Measurements from ENCODE around the gene MICA.
A peak's percentile ranks its signal among the peaks of the same experiment; 100 is the strongest.
"Not testable (repeated sequence)": the region's sequence is repeated elsewhere in the genome, so short reads cannot be mapped to it uniquely, and the experiment has no call there.

The MICA gene

DNA sequence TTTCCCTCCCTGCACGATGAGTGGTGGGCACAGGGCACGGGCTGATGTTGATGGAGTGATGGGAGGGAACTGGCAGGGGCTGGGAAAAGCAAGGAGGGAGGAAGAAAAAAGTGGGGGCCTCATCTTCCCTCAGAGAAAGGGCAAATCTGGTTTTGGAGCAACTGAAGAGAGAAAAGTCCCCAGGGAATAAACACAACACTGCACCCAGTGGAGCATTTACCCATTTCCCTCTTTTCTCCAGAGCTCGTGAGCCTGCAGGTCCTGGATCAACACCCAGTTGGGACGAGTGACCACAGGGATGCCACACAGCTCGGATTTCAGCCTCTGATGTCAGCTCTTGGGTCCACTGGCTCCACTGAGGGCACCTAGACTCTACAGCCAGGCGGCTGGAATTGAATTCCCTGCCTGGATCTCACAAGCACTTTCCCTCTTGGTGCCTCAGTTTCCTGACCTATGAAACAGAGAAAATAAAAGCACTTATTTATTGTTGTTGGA is 11.4 kb downstream of the MICA start:
- no peak for DNase-seq

DNA sequence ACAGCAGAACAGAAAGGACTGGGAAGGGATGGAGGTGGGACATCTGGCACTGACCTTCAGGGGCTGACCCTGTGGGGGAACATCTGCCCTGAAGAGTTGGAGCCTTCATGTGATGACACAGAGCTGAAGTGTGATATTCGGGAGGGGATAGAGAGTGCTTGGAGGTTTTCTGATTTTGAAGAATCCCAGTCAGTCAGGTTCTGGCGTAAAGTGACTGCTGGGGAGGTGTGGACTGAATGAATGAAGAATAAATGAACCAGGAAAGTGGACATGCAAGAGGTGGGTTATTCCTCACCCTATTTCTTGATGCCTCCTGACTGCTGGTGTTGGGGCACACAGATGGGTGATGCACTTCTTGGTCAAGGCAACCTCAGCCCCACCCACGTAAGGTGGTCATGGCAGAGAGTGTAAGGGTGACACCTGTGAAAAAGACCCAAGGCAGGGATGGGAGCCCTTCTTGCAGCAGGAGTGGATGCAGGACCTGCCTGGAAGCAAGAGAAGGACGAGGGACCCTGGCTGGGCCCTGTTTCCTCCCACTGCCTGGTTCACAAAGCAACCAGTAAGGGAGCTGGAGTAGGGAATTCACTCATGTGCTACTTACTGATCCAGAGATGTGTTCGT is 13.1 kb downstream of the MICA start:
- no peak for DNase-seq

DNA sequence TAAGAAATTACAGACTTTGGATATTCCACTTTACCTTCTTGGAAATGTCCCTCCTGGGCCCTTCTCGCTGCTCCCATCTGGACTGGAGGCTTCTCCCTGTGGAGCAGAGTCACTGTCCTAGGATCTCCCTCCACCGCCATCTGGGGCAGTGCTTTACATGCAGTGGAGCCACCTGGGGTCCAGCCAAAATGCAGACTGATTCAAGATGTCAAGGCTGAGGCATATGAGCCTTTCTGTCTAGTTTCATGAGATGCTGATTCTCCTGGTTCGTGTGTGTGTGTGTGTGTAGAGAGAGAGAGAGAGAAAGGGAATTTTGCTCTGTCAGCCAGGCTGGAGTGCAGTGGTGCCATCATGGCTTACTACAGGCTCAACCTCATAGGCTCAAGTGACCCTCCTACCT is 14.9 kb downstream of the MICA start:
- no peak for DNase-seq

DNA sequence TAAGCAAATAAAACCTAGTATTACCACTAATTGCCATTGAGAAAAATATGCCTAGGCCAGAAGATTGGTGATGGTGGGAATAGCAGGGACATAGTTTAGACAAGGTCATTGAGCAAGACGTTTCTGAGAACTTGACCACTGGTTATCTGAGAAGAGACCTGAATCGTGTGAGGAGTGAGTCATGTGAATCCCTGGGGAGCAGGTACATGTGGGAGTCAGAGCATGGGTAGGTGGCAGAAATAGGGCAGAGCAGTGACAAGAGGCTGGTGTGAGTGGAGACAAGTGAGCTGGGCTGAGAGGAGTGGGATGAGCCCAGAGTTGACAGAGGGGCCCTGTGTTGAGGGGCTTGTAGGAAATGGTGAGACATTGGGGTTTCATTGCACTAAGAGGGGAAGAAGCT is 16.4 kb downstream of the MICA start:
- no peak for DNase-seq

DNA sequence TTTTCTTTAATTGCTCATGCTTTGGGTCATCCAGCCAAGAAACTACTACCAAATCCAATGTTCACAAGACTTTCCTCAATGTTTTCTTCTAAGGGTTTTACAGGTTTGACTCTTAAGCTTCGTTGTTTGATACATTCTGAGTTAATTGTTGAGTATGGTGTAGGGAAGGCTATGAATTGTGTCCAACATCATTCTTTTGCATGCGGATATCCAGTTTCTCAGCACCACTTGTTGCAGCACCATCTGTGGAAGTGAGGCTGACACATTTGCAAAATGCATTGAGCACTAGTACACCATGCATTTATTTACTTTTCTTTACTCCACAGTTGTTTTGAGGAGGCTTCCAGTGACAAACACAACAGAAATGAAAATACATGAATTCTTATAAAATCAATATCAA is 17.2 kb downstream of the MICA start:
- DNase-seq = no peak

DNA sequence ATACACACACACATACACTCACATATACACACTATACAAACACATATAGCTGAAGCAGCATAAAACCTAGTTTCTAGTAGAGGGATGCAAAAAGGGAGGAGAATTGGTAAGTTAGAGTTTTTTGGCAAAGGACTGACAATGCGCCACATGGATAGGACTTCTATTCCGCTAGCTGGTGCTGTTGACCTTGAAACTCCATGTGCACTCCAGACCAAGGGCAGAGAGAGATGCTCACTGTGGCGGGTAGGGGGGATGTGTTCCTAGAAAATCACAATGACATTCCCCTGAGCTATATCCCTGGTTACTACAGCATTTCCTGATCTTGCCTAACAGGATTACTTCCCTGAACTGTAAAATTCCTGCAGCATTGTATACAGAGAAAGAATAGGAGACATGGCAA is 19.2 kb downstream of the MICA start:
- DNase-seq = no peak

DNA sequence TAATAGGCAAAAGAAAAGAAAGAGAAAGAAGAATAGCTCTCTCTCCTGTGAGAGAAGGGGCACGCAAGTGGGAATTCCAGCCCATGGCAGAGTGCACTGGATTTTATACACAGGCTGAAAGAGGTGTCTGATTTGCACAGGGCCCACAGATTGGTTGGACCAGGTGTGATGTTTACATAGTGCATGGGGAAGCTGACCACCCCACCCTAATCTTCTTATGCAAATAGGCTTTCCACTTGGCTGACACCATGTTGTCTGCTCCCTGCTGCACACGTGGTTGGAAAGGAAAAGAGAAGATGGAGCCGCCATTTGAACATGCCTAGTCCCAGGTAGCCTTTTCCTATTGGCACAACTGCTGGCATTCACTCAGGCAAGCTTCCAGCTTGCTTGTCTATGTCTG is 20.2 kb downstream of the MICA start:
- no peak for DNase-seq

DNA sequence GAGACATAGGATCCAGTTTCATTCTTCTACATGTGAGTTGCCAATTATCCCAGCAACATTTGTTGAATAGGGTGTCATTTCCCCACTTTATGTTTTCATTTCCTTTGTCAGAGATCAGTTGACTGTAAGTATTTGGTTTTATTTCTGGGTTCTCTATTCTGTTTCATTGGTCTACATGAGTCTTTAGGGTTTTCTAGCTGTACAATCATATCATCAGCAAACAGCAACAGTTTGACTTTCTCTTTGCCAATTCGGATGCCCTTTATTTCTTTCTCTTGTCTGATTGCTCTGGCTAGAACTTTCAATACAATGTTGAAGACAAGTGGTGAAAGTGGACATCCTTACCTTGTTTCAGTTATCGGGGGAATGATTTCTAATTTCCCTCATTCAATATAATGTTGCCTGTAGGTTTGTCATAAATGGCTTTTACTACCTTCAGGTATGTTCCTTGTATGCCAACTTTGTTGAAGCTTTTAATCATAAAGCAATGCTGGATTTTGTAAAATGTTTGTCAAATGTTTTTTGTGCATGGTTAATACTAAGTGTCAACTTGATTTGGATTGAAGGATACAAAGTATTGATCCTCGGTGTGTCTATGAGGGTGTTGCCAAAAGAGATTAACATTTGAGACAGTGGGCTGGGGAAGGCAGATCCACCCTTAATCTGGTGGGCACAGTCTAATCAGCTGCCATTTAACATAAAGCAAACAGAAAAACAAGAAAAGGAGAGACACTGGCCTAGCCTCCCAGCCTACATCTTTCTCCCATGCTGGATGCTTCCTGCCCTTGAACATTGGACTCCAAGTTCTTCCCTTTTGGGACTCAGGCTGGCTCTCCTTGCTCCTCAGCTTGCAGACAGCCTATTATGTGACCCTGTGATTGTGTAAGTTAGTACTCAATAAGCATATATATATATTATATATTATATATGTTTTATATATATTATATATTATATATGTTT is 23.3 kb downstream of the MICA start:
- DNase-seq = no peak

DNA sequence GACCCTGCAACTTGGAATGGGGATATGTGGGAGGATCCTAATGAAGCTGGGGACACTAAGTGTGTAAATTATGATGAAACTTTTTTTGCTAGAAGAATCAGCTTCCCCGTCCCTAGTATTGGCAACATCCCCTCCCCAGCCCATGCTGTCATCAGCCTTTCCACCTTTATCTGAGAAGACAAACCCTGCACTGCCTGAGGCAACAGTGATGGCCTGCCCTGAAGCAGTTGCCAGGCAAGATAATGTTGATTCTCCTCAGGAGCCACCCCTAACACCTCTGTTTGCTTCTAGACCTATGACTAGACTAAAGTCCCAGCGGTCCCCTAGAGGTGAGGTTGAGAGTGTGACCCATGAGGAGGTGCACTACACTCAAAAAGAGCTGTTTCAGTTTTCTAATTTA is 27.1 kb downstream of the MICA start:
- peak; percentile 7 for DNase-seq

DNA sequence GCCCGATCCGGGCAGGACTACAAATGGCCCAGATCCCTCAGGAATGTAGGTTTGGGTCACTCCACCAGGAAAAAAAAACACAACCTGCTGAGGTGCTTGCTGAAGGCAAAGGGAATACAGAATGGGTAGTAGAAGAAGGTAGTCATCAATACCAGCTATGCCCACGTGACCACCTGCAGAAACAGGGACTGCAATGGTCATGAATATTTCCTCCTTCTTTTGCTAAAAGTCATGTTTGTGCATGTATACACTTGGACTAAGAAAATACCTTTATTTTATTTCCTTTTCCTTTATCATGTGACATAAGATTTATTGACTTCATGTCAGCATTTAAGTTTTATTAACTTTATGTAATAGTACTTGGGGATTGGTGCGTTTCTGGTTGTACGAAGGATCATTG is 31.7 kb downstream of the MICA start:
- not testable (repeated sequence) for DNase-seq

DNA sequence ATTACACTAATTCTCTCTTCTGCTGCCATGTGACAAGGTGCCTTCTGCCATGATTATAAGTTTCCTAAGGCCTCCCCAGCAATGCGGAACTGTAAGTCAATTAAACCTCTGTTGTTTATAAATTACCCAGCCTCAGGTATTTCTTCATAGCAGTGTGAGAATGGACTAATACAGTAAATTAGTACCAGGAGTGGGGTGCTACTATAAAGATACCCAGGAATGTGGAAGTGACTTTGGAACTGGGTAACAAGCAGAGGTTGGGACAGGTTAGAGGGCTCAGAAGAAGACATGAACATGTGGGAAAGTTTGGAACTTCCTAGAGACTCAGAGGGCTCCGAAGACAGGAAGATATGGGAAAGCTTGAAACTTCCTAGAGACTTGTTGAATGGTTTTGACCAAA is 34.8 kb downstream of the MICA start:
- no peak for DNase-seq

DNA sequence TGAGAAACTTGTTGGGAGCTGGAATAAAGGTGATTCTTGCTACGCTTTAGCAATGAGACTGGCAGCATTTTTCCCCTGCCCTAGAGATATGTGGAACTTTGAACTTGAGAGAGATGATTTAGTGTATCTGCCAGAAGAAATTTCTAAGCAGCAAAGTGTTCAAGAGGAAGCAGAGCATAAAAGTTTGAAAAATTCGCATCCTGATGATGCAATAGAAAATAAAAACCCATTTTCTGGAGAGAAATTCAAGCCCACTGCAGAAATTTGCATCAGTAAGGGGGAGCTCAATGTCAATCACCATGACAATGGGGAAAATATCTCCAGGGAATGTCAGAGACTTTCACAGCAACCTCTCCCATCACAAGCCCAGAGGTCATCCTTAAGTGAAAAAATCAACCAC is 35.3 kb downstream of the MICA start:
- DNase-seq = no peak

DNA sequence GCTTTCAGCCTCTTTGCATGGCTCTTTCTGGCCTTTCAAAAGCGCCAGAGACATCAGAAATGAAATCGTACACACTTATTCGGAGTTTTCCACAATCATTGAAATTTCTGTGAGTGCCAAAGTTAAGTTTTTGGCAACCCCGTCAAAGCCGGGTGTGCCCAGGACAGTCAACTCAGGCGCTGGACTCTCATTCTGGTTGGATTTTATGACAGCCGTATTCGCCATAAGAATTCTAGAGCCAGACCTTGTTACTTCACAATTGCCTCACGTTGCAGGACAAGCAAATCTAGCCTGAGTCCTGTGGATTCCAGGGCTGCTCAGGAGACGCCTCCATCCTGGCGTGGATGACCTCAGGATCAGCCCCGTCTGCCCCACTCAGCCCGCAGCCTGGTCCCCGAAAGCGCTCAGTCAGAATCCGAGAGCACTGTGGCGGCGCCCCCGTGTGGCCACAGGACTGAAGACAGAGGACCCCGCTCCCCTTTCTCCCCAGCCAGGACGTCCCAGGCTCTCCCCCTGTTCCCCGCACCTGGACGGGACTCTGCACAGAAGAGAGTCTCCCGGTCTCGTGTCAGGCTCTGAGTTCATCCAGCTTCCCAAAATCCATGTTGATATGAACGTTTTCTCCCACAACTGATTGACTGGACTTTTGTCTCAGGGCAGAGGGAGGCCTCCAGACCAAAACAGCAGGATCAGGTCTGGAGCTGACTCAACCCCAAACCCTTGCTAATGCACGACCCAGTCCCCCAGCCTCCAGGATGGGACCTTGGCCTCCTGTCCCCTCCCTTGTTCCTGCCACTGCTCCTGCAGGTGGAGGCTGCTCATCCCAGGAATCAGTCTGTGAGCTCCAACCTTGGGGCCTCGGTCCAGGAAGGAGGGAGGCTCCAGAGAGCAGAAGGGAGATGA is 38.2 kb downstream of the MICA start:
- DNase-seq = peak; percentile 88

DNA sequence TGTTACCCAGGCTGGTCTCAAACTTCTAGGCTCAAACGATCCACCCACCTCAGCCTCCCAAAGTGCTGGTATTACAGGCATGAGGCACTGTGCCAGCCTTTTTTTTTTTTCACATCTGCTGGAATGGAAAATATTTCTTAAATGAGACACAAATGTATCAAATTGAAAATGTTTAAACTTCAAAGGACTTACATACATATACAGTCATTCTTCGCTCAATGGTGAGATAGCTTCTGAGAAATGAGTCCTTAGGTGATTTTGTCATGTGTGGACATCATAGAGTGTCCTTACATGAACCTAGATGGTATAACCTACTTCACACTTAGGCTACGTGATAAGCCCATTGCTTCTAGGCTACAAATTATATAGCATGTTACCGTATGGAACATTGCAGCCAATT is 43.1 kb downstream of the MICA start:
- DNase-seq = no peak

DNA sequence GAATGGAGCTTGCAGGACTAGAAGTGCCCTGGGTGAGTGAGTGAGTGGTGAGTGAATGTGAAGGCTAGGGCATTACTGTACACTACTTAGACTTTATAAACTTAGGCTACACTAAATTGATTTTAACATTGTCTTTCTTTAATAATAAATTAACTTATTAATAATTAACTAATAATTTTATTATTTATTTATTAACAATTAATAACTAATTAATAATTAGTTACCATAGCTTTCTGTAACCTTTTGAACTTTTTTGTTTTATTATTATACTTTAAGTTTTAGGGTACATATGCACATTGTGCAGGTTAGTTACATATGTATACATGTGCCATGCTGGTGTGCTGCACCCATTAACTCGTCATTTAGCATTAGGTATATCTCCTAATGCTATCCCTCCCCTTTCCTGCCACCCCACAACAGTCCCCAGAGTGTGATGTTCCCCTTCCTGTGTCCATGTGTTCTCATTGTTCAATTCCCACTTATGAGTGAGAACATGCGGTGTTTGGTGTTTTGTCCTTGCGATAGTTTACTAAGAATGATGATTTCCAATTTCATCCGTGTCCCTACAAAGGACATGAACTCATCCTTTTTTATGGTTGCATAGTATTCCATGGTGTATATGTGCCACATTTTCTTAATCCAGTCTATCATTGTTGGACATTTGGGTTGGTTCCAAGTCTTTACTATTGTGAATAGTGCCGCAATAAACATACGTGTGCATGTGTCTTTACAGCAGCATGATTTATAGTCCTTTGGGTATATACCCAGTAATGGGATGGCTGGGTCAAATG is 43.8 kb downstream of the MICA start:
- DNase-seq = not testable (repeated sequence)

DNA sequence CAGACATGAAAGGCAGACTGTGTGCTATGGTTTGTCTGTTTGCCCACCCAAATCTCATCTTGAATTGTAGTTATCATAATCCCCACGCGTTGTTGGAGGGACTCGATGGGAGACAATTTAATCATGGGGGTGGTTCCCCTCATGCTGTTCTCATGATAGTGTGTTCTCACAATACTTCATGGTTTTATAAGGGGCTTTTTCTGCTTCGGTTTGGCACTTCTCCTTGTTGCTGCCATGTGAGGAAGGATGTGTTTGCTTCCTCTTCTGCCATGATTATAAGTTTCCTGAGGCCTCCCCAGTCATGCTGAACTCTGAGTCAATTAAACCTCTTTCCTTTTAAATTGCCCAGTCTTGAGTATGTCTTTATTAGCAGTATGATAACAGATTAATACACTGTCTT is 47.4 kb downstream of the MICA start:
- DNase-seq = peak; percentile 19

DNA sequence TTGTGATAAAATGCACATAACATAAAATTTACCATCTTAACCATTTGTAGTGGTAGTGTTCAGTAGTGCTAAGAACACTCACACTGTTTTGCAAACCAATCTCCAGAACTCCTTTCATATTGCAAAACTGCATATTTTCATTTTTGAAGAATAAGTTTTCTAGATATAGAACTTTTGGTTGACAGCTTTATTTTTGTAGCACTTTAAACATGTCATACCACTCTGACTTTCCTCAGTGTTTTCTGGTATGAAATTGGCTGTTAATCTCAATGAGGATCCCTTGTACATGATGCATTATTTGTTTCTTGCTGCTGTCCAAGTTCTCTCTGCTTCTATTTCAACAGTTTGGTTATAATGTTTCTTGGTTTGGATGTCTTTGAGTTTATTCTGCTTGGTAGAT is 49.5 kb downstream of the MICA start:
- no peak for DNase-seq

DNA sequence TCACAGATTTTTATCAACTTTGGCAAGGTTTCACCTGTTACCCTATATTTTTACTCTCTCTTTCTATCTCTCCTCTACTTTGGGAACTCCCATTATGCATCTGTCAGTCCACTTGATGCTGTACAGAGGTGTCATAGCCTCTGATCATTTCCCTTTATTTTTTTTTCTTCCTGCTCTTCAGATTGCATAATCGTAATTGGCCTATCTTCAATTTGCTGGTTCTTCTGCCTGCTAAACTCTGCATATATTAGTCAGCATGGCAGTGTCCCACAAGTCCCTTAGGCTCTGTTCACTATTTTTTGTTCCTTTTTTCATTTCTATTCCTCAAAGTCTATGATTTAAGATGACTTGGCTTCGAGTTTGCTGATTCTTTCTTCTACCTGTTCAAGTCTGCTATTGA is 49.9 kb downstream of the MICA start:
- DNase-seq = no peak

DNA sequence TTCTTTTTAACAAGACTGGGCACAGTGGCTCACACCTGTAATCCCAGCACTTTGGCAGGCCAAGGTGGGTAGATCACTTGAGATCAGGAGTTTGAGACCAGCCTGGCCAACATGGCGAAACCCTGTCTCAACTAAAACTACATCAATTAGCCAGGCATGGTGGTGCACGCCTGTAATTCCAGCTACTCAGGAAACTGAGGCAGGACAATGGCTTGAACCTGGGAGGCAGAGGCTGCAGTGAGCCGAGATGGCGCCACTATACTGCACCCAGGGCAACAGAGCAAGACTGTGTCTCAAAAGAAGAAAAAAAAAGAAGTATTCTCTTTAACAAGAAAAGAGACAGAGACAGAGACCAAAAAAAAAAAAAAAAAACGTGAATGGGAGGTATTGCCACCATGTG is 56.5 kb downstream of the MICA start:
- not testable (repeated sequence) for DNase-seq

DNA sequence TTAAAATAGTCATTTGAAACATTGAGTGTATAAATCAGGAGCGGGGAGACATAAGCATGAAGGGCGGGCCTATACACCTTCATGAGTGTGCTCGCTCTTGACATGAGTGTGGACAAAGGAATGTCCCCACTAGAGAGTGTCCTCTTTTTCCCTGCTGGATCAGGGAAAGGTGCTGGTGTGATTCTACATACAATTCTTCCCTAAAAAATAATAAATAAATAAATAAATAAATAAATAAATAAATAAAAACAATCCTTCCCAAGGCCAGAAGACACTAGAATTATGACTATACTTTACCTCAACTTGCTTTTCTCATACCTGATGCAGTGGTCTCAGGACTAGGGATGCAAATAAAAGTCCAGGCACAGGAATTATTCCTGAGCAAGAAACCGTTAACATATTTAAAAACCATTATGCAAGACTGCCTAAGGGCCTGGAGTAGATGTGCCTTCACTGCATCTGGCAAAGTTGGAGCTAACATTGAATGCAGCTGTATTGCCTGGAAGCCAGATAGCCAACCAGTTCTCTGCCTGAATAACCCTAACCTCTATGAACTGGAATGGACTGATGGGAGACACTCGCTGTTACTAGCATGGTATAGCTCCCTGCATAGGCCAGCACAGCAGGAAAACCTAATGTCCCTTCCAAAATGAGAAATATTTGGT is 57.1 kb downstream of the MICA start:
- no peak for DNase-seq

DNA sequence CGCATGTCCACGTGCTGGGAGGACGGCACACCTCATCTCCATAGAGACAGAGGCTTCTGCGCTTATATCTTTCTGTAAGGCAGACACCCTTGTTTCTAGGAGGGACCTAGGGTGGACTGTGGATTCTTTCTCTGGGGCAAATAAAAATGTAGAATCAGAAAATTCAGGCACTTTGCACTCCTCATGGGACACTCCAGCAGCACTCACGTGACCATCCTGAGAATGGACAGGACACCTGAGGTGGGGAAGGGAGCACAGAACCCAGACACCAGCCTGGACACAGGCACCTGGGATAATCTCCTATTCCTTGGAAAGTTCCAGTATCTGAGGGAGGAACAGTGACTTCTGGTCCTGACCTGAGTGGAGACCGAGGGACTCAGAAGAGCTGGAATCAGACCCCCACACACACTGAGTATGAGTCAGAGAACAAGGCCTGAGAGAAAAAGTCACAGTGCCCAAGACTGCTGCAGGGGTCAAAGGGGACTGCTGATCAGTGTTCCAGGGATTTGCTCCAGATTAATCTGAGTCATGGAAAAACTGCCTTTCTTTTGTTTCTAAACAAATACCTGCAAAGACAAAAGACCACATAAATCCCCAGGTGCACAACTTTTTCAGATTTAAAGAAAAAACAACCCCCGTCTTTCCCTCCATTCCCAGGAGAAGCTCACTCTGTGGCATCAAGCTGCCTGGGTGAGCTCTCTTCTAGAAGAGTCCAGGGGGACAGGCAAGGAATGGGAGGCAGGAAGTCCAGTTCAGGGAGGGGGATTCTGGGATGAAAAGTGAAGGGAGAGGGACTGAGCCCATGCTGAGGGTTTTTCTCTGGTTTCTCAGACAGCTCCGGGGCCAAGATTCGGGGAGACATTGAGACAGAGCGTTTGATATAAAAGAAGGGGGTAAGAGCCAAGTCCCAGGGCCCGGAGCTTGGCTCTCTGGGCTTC is 58.9 kb downstream of the MICA start:
- DNase-seq = no peak
